Cardiac fibroblast (primary cell): ENCODE results near the gene FOXB2.
"Not testable (repeated sequence)": the region's sequence is repeated elsewhere in the genome, so short reads cannot be mapped to it uniquely, and the experiment has no call there.

ENCODE experiments used
- DNase-seq, 2 donors: peaks; one replicate each; pipeline versions ENCODE4 v3.0.0 to v3.0.0-alpha.2; 2010; ENCODE audit warnings: low read depth in 2 of 2
- H3K4me3 ChIP-seq, 2 donors: replicated peaks in 1 of 2; 1 replicate in 1 of 2; 2 replicates in 1 of 2; pipeline ENCODE4 v1.5.1; 2011; ENCODE audit warnings: low read depth in 2 of 2, low read length in 2 of 2, mild to moderate bottlenecking in 2 of 2, moderate library complexity in 1 of 2
- TF ChIP-seq, protein P1 (sequence below): IDR thresholded peaks from one replicate; pipeline ENCODE4 v1.5.1; 2011; ENCODE audit warnings: low read depth, mild to moderate bottlenecking, low read length, inconsistent platforms

The FOXB2 gene

DNA sequence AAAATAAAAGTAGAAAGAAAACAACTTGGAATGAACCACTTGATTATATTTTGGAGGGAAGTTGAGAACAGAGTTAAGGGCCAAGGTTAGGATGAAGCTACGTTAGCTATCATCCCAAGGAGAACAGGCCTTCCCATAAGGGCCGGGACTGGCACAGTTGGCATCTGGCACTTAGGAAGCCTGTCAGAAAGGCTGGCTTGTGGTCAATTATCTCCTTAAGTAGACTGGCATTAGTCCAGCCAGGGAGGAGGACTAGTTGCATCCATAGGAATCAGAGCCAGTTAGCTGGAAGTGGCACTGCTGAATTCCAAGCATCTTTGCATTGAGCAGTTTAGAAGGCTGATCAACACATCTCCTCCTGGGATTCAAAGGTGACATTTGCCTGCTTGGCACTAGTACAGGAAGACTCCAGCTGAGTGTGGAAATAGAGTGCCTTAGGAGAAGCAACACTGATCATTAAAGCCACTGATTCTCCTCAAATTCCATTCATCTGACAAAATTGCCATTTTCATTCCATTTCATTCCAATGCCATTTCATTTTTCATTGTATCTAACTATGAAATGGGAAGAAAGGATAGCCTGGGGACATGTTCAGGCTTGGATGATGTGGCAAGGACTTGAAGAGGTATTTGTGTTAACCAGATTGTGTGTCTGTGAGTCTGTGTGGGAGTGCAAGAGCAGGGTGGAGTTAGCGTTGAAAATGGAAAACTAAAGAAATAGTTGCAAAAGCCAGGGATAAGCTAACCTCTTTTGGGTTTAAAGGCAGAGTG lies 5.5 kb downstream of the FOXB2 start:
- no peak overlapping the region for H3K4me3 ChIP-seq
- DNase-seq = no peak
- TF ChIP-seq, protein P1, sequence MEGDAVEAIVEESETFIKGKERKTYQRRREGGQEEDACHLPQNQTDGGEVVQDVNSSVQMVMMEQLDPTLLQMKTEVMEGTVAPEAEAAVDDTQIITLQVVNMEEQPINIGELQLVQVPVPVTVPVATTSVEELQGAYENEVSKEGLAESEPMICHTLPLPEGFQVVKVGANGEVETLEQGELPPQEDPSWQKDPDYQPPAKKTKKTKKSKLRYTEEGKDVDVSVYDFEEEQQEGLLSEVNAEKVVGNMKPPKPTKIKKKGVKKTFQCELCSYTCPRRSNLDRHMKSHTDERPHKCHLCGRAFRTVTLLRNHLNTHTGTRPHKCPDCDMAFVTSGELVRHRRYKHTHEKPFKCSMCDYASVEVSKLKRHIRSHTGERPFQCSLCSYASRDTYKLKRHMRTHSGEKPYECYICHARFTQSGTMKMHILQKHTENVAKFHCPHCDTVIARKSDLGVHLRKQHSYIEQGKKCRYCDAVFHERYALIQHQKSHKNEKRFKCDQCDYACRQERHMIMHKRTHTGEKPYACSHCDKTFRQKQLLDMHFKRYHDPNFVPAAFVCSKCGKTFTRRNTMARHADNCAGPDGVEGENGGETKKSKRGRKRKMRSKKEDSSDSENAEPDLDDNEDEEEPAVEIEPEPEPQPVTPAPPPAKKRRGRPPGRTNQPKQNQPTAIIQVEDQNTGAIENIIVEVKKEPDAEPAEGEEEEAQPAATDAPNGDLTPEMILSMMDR = no peak

DNA sequence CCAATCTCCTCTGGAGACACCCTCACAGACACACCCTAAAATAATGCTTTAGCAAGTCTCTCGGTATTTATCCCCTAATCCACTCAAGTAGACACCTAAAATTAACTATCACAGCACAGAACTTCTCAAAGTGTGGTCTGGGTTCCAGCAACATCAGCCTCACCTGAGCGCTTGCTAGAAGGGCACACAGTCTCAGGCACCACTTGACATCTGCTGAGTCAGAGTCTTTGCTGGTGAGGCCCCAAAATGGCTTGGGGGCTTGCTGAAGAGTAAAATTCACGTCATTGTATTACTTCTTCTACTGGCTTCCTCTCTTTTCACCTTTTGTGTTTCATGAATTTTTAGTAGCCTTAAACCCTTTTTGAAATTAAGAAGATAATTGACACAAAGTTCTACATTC lies 9.0 kb downstream of the FOXB2 start:
- no peak overlapping the region for H3K4me3 ChIP-seq
- TF ChIP-seq, protein P1 = no peak
- DNase-seq = no peak

DNA sequence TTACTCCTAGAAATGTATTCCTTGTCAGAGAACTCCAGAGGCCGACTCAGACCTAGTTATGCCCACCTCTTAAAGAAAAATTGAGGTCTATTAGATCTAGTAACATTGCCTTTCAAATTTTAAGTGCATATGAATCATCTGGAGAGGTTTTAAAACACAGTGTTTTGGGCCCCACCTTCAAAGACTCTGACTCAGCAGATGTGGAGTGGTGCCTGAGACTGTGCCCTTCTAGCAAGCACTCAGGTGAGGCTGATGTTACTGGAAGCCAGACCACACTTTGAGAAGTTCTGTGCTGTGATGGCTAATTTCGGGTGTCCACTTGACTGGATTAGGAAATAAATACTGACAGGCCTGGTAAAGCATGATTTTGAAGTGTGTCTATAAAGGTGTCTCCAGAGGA lies 10.6 kb downstream of the FOXB2 start:
- TF ChIP-seq, protein P1 = no peak
- H3K4me3 ChIP-seq = no peak overlapping the region
- DNase-seq = no peak

DNA sequence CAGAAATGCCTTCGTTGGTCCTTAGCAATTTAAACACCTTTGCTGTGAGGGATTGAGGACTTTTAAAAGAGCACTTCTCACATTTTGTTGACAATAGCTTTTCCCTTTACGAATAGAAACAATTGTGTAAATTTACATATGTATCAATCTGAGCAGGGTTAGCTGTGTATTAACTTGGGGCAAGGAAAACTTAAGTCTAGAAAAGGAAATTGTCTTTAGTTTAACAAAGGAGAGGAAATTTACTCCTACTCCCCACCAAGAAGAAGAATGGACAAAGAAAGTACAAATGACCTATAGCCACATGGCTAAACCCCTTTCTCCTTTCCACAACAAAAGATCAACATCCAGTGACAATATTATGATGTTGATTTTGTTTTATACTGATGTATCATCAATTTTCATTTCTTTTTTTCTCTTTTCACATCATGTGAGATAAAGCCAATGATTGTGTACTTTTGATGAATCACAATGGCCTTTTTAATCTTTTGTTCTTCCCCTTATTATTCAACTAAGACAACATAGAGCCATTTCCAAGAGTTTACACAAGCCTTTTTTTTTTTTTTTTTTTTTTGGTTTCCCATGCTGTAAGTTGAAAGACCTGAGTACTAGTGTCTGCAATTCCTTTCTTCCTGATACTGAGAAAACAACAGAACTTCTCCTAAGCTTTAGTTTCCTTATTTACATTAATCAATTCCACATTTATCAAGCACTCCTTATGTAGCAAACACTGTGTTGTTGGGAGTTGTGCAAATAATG lies 19.0 kb downstream of the FOXB2 start:
- TF ChIP-seq, protein P1 = no peak
- H3K4me3 ChIP-seq = no peak overlapping the region
- DNase-seq = no peak

DNA sequence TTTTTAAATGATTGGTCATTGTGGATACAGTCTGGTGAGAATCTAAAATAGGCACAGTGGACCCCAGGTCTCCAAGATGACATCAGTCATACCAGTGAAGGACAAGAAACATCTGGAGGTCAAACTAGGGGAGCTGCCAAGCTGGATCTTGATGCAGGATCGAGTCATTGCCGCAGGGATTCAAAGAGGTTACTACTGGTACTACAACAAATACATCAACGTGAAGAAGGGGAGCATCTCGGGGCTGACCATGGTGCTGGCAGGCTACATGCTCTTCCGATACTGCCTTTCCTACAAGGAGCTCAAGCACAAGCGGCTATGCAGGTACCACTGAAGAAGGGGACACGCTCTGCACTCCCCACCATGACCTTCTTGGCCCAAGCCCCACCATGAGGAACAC lies 20.9 kb downstream of the FOXB2 start:
- no peak overlapping the region for H3K4me3 ChIP-seq
- DNase-seq = no peak
- TF ChIP-seq, protein P1 = no peak

DNA sequence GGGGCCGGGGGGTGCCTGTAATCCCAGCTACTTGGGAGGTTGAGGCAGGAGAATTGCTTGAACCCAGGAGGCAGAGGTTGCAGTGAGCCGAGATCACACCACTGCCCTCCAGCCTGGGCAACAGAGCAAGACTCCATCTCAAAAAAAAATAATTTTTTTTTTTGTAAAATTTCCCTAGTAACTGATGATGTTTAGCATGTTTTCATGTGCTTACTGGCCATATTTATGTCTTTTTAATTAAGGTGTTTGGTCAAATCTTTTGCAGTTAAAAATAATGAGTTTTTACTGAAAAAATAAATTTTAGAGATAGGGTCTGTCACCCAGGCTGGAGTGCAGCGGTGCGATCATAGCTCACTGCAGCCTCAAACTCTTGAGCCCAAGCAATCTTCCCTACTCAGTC lies 24.3 kb downstream of the FOXB2 start:
- DNase-seq, H3K4me3 ChIP-seq: not testable (repeated sequence)

DNA sequence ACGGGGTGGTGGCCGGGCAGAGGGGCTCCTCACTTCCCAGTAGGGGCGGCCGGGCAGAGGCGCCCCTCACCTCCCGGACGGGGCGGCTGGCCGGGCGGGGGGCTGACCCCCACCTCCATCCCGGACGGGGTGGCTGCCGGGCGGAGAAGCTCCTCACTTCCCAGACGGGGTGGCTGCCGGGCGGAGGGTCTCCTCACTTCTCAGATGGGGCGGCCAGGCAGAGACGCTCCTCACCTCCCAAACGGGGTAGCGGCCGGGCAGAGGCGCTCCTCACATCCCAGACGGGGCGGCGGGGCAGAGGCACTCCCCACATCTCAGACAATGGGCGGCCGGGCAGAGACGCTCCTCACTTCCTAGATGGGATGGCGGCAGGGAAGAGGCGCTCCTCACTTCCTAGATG lies 41.2 kb downstream of the FOXB2 start:
- not testable (repeated sequence) for DNase-seq, H3K4me3 ChIP-seq
